Adrenal gland (tissue), 12 donors: Measurements from ENCODE around the gene PRRT1B. TPM values are rescaled to one million over a fixed set of nuclear protein-coding genes. Genes with fewer than 3 reads are reported as not detected.

Experiments used
- DNase-seq, 7 donors: peaks; one replicate each; pipeline ENCODE4 v3.0.0-alpha.2; 2019 to 2020
- H3K27ac ChIP-seq, 5 donors: fragments of 200-600 bp; sonication (generic) in 4 of 5; 1 replicate in 3 of 5; 2 replicates in 2 of 5; pipeline versions ENCODE4 v1.5.1 to v1.8.0; 2016 to 2020; ENCODE audit warnings: mild to moderate bottlenecking in 1 of 5
- H3K27me3 ChIP-seq: fragments of 200-600 bp; 2 replicates; pipeline ENCODE4 v1.8.0; 2021
- H3K36me3 ChIP-seq, 2 donors: fragments of 200-600 bp; replicated peaks in 1 of 2; 1 replicate in 1 of 2; 2 replicates in 1 of 2; pipeline versions ENCODE4 v1.5.1 to v1.8.0; 2018 to 2022
- H3K4me1 ChIP-seq, 2 donors: fragments of 200-600 bp; replicated peaks in 1 of 2; 1 replicate in 1 of 2; 2 replicates in 1 of 2; pipeline versions ENCODE4 v1.5.1 to v1.8.0; 2018 to 2021
- H3K4me3 ChIP-seq, 4 donors: fragments of 200-600 bp; sonication (generic) in 3 of 4; one replicate each; pipeline ENCODE4 v1.5.1; 2016 to 2018
- H3K9me3 ChIP-seq, 3 donors: fragments of 200-600 bp; sonication (generic) in 1 of 3; replicated peaks in 1 of 3; 1 replicate in 2 of 3; 2 replicates in 1 of 3; pipeline versions ENCODE4 v1.5.1 to v1.8.0; 2016 to 2021
- POLR2A ChIP-seq, 2 donors: fragments of 450-650 bp; IDR thresholded peaks; one replicate each; pipeline ENCODE4 v1.6.1; 2017; ENCODE audit warnings: antibody characterized with exemption in 2 of 2, mild to moderate bottlenecking in 2 of 2, moderate library complexity in 1 of 2
- WGBS, 4 donors: extraction: QIAGEN DNeasy Blood & Tissue Kit in 2 of 4; methylation state at CpG; one replicate each; pipeline versions ENCODE4 v1.1.5 to v1.1.7; 2013 to 2017; 5-methylcytosine and 5-hydroxymethylcytosine counted together
- intact Hi-C, 2 donors: fragments of 100-400 bp; cut with DNase I; formaldehyde crosslinking; loops; one replicate each; pipeline versions ENCODE4 v1.14.1 to v1.15.0; 2022 to 2023
- polyA plus RNA-seq, 3 donors: library from polyadenylated mRNA; stranded (reverse); fragments of 200-250 nt in 2 of 3; fragments of 350-450 nt in 1 of 3; fragmentation: Illumina TruSeq in 1 of 3; extraction: RNeasy Lipid Tissue Mini Kit (QIAGEN cat#74804) in 1 of 3; gene quantifications; one replicate each; pipeline ENCODE4 v1.2.3, GENCODE V29; 2013 to 2014
- total RNA-seq, 9 donors: library from RNA; depleted of rRNA in 4 of 9; stranded (reverse); fragments of >200 nt in 4 of 9; fragments of 120-200 nt in 1 of 9; fragmentation: NEBNext Ultra II Directional in 1 of 9; extraction: Animal tissue kit (Norgen Biotek cat#: 25700) in 1 of 9; gene quantifications; one replicate each; pipeline versions ENCODE4 v1.1.0 to v1.2.4, GENCODE V29; 2013 to 2023
- TF ChIP-seq, protein P1 (sequence below), 6 experiments: fragments of 450-650 bp in 4 of 6; fragments of 200-600 bp in 2 of 6; sonication (generic) in 1 of 6; IDR thresholded peaks; 1 replicate in 5 of 6; 2 replicates in 1 of 6; pipeline versions ENCODE4 v1.5.1 to v1.8.0; 2016 to 2021; ENCODE audit warnings: antibody characterized with exemption in 6 of 6, mild to moderate bottlenecking in 2 of 6, moderate library complexity in 1 of 6
- donor health status: healthy with polysubstance abuse.
- donor health status: Bipolar disorder and iron deficiency.
- donor health status: DM: yes; HTN: yes; CAD: no.
- donor health status: DM: no; HTN: no; CAD: no.
- donor health status: DM: no; HTN: no; CAD: no.
- donor health status: DM: yes; HTN: yes; CAD: no.

PRRT1B gene
- total and polyA plus RNA-seq, 12 donors: not detected

DNA sequence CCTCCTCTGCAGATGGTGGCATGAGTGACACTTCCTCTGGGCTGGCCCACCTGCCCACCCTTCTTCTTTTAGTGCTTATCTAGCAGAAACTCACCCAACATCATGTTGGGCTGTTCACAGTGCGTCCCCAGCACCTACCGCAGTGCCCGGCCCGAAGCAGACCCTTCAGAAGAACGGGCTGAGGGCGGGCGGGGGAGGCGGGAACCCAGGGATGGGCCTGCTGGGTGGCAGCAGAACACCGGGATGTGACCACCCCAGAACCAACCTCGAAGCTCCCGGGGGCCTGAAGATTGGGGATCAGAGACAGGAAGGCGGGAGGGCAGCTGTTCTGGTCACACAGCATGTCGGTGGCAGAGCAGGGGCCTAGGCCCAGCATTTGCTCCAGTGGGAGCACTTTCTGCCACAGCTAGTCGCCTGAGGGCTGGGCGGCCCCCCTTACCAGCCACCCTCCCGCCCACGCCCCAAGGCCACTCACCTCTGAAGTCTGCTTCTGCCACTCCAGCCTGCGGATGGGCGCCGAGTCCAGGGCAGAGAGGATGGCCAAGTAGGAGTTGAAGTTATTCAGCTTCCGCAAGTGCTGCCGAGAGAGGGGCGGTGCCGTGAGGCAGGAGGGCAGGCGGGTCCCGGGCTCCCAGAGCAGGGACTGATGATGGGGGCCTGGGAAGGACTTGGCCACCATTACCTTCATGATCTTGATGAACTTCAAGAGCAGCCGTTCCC, 38.7 kb downstream of the PRRT1B start:
- no peak overlapping the region for H3K4me3 ChIP-seq
- no peaks in the 10 kb centered on the region for H3K9me3 ChIP-seq
- peak in 1 of 7 donors; percentile 17 for DNase-seq
- 86 to 93% (median 90%) methylated on average over 16 to 27 of the region's 27 CpGs for WGBS, 4 donors
- no peaks in the 10 kb centered on the region for H3K27me3 ChIP-seq
- intact Hi-C loops: loop anchor here in 1 of 2 donors (10.0 kb wide), 1 partner anchor 219 kb away; no protein-coding TSS in a partner anchor
- TF ChIP-seq, protein P1, sequence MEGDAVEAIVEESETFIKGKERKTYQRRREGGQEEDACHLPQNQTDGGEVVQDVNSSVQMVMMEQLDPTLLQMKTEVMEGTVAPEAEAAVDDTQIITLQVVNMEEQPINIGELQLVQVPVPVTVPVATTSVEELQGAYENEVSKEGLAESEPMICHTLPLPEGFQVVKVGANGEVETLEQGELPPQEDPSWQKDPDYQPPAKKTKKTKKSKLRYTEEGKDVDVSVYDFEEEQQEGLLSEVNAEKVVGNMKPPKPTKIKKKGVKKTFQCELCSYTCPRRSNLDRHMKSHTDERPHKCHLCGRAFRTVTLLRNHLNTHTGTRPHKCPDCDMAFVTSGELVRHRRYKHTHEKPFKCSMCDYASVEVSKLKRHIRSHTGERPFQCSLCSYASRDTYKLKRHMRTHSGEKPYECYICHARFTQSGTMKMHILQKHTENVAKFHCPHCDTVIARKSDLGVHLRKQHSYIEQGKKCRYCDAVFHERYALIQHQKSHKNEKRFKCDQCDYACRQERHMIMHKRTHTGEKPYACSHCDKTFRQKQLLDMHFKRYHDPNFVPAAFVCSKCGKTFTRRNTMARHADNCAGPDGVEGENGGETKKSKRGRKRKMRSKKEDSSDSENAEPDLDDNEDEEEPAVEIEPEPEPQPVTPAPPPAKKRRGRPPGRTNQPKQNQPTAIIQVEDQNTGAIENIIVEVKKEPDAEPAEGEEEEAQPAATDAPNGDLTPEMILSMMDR (IDR thresholded peaks at IDR 0.05): no peak
- no peak for TF ChIP-seq POLR2A (IDR thresholded peaks at IDR 0.05)
- H3K4me1 ChIP-seq: no peaks in the 10 kb centered on the region
- H3K27ac ChIP-seq: no peak overlapping the region
- peaks cover 0 to 75% of the 10 kb centered on the region in 2 donors for H3K36me3 ChIP-seq

DNA sequence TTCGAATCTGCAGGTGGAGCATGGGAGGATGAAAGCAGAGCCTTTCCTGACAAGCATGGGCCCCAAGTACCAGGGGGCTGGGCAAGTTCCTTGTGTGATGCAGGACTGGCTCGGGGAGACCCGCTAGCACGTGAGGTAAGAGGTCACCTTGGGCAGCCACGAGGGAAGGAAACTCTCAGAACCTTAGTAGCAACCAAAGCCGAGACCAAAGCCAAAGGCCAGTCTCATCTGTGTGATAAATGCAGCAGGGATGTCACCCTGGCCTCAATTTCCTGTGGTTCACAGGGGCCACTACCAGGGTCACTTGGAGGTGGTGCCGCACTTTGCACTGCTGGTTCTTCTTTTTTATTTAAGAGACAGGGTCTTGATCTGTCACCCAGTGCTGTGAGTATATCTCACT, 39.5 kb downstream of the PRRT1B start:
- DNase-seq: no peak
- WGBS, 4 donors: 50 to 80% (median 71%) methylated on average over 6 to 7 of the region's 7 CpGs
- Histone ChIP-seq H3K36me3 (peaks cover 0 to 74% of the 10 kb centered on the region in 2 donors), H3K4me1 (no peaks in the 10 kb centered on the region), H3K4me3 (no peak overlapping the region), H3K27ac (no peak overlapping the region), H3K27me3 (no peaks in the 10 kb centered on the region), H3K9me3 (no peaks in the 10 kb centered on the region)
- no peak for TF ChIP-seq POLR2A (IDR thresholded peaks at IDR 0.05)
- TF ChIP-seq, protein P1 (IDR thresholded peaks at IDR 0.05): no peak
- intact Hi-C loops: loop anchor here in 1 of 2 donors (10.0 kb wide), 1 partner anchor 220 kb away; no protein-coding TSS in a partner anchor

DNA sequence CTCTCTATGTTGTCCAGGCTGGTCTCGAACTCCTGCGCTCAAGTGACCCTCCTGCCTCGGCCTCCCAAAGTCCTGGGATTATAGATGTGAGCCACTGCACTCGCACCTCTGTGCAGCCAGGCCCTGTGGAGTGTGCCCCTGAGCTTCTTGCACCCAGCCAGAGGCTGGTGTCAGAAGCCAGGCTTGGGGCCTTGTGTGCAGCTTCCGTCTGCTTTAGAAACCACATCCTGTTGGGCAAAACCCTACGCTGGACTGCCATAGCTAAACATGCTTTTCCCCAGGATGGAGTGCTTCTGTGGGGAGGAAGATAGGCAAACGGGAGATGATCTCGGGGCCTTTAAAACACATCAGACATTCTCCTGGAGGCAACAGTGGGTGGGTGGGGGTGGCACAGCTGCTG, 40.1 kb downstream of the PRRT1B start:
- intact Hi-C loops: loop anchor here in 1 of 2 donors (10.0 kb wide), 1 partner anchor 221 kb away; no protein-coding TSS in a partner anchor
- Histone ChIP-seq H3K27me3 (no peaks in the 10 kb centered on the region), H3K27ac (peak overlapping the region in 1 of 5 donors; percentile 40), H3K36me3 (peaks cover 0 to 69% of the 10 kb centered on the region in 2 donors), H3K4me1 (no peaks in the 10 kb centered on the region), H3K4me3 (no peak overlapping the region), H3K9me3 (no peaks in the 10 kb centered on the region)
- TF ChIP-seq, protein P1 (IDR thresholded peaks at IDR 0.05): no peak
- TF ChIP-seq POLR2A (IDR thresholded peaks at IDR 0.05): no peak
- WGBS, 4 donors: 55 to 73% (median 65%) methylated on average over 8 of the region's 8 CpGs
- peak in 2 of 7 donors; percentile 15 to 42 for DNase-seq

DNA sequence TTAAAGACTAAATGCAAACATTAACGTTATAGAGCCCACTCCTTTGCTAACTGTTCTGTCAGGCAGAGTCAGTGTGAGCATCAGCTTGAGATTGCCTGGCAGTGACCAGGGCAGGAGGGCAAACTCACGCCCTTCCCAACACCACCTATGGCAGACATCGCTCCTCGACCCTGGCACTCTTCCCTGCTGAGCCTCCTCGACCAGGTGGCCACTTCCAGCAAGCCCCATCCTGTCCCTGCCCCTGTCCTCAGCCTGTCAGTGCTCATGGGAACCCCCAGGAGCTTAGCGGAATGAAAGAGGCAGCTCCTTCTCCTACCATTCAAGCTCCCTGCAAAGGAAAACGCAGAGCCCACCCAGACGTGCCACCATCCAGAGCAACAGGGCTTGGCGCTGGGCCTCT, 42.0 kb downstream of the PRRT1B start:
- TF ChIP-seq POLR2A (IDR thresholded peaks at IDR 0.05): no peak
- intact Hi-C loops: loop anchor here in 1 of 2 donors (10.0 kb wide), 1 partner anchor 223 kb away; no protein-coding TSS in a partner anchor
- WGBS, 4 donors: 88 to 89% (median 88%) methylated on average over 9 of the region's 9 CpGs
- no peaks in the 10 kb centered on the region for H3K4me1 ChIP-seq
- peaks cover 0 to 52% of the 10 kb centered on the region in 2 donors for H3K36me3 ChIP-seq
- no peaks in the 10 kb centered on the region for H3K9me3 ChIP-seq
- H3K4me3 ChIP-seq: no peak overlapping the region
- no peak for DNase-seq
- no peaks in the 10 kb centered on the region for H3K27me3 ChIP-seq
- no peak overlapping the region for H3K27ac ChIP-seq
